OCI-LY1 (cell line): Measurements from ENCODE around the gene CSRP1.

ENCODE experiments used
- H2AFZ ChIP-seq: fragments of 200-600 bp; sonication (generic), shearing (Covaris generic); 2 replicates; pipeline ENCODE4 v1.6.0; 2014; ENCODE audit warnings: antibody characterized with exemption, mild to moderate bottlenecking, low read length
- H3F3A ChIP-seq: fragments of 200-600 bp; sonication (generic), shearing (Covaris generic); 2 replicates; pipeline ENCODE4 v1.6.0; 2014; ENCODE audit warnings: mild to moderate bottlenecking, antibody characterized with exemption, low read length, moderate library complexity; ENCODE audit not compliant: insufficient read depth
- H3K27ac ChIP-seq: fragments of 200-600 bp; sonication (generic); 2 replicates; pipeline ENCODE4 v1.5.1; 2014; ENCODE audit warnings: low read length, mixed run types, mild to moderate bottlenecking, low read depth; ENCODE audit not compliant: poor library complexity, severe bottlenecking
- H3K27me3 ChIP-seq: fragments of 200-600 bp; sonication (generic); 2 replicates; pipeline ENCODE4 v1.6.0; 2014; ENCODE audit warnings: antibody characterized with exemption, mild to moderate bottlenecking, low read length, moderate library complexity; ENCODE audit not compliant: insufficient read depth
- H3K36me3 ChIP-seq: fragments of 200-600 bp; sonication (generic); 2 replicates; pipeline ENCODE4 v1.6.1; 2014; ENCODE audit warnings: mild to moderate bottlenecking, antibody characterized with exemption, low read length, moderate library complexity, mixed read lengths; ENCODE audit not compliant: insufficient read depth
- H3K4me1 ChIP-seq: fragments of 200-600 bp; sonication (generic); 2 replicates; pipeline ENCODE4 v1.5.1; 2014; ENCODE audit warnings: mild to moderate bottlenecking, low read length, moderate library complexity; ENCODE audit not compliant: insufficient read depth, severe bottlenecking
- H3K4me2 ChIP-seq: fragments of 200-600 bp; sonication (generic), shearing (Covaris generic); 2 replicates; pipeline ENCODE4 v1.6.1; 2014; ENCODE audit warnings: low read length
- H3K4me3 ChIP-seq: fragments of 200-600 bp; sonication (generic); 2 replicates; pipeline ENCODE4 v1.5.1; 2014; ENCODE audit warnings: low read length, low read depth, mild to moderate bottlenecking, mixed read lengths; ENCODE audit not compliant: poor library complexity, severe bottlenecking
- H3K79me2 ChIP-seq: fragments of 200-600 bp; shearing (Covaris generic); 2 replicates; pipeline ENCODE4 v1.6.1; 2016; ENCODE audit warnings: mixed run types, low read length, mixed read lengths; ENCODE audit not compliant: insufficient read depth
- H3K9ac ChIP-seq: fragments of 200-600 bp; sonication (generic), shearing (Covaris generic); 2 replicates; pipeline ENCODE4 v1.6.1; 2014; ENCODE audit warnings: mild to moderate bottlenecking, low read length, mixed read lengths
- H3K9me2 ChIP-seq: fragments of 200-600 bp; sonication (generic), shearing (Covaris generic); 2 replicates; pipeline ENCODE4 v1.6.1; 2014; ENCODE audit warnings: low read depth, mild to moderate bottlenecking, low read length, mixed read lengths
- H3K9me3 ChIP-seq: fragments of 200-600 bp; shearing (Covaris generic); 2 replicates; pipeline ENCODE4 v1.6.1; 2014; ENCODE audit warnings: low read length, mixed read lengths
- H4K20me1 ChIP-seq: fragments of 200-600 bp; sonication (generic), shearing (Covaris generic); 2 replicates; pipeline ENCODE4 v1.6.0; 2016; ENCODE audit warnings: mild to moderate bottlenecking, low read length; ENCODE audit not compliant: insufficient read depth
- CTCF ChIP-seq: fragments of 200-600 bp; sonication (generic), shearing (Covaris generic); IDR thresholded peaks from 2 replicates; pipeline ENCODE4 v1.5.1; 2017; ENCODE audit warnings: mild to moderate bottlenecking, antibody characterized with exemption, low read length, moderate library complexity, mixed read lengths
- EZH2 ChIP-seq: fragments of 200-600 bp; sonication (generic), shearing (Covaris generic); IDR thresholded peaks from 2 replicates; pipeline ENCODE4 v1.8.0; 2017; ENCODE audit warnings: borderline replicate concordance, mixed run types, mild to moderate bottlenecking, antibody characterized with exemption, low read length, moderate library complexity, mixed read lengths

The CSRP1 gene

GRCh38 chr1:201471772-201472171 is 35.2 kb downstream of the CSRP1 start:
- H3K27me3 ChIP-seq: no peaks in the 10 kb centered on the region
- TF ChIP-seq EZH2 (no peak), CTCF (no peak)

GRCh38 chr1:201470581-201470980 is 36.3 kb downstream of the CSRP1 start:
- H3K27ac ChIP-seq: no peak overlapping the region
- no peaks in the 10 kb centered on the region for H3K9me3 ChIP-seq
- H3K27me3 ChIP-seq: no peaks in the 10 kb centered on the region
- TF ChIP-seq EZH2 (no peak), CTCF (no peak)
- no peak overlapping the region for H3K9ac ChIP-seq
- no peak overlapping the region for H2AFZ ChIP-seq
- no peaks in the 10 kb centered on the region for H3F3A ChIP-seq
- H3K4me1 ChIP-seq: no peaks in the 10 kb centered on the region
- no peaks in the 10 kb centered on the region for H3K9me2 ChIP-seq
- H4K20me1 ChIP-seq: no peaks in the 10 kb centered on the region
- no peak overlapping the region for H3K4me3 ChIP-seq
- no peaks in the 10 kb centered on the region for H3K79me2 ChIP-seq
- no peak overlapping the region for H3K4me2 ChIP-seq
- no peaks in the 10 kb centered on the region for H3K36me3 ChIP-seq

More at GRCh38 chr1:201471772-201472171, 35.2 kb downstream of the CSRP1 start:
- Histone ChIP-seq H3K4me1 (no peaks in the 10 kb centered on the region), H3K36me3 (no peaks in the 10 kb centered on the region), H3K9me3 (no peaks in the 10 kb centered on the region), H2AFZ (no peak overlapping the region), H3K4me2 (no peak overlapping the region), H3K9ac (no peak overlapping the region), H3K27ac (no peak overlapping the region), H4K20me1 (no peaks in the 10 kb centered on the region), H3K79me2 (no peaks in the 10 kb centered on the region), H3K4me3 (no peak overlapping the region), H3F3A (no peaks in the 10 kb centered on the region), H3K9me2 (no peaks in the 10 kb centered on the region)

GRCh38 chr1:201469645-201470074 is 37.3 kb downstream of the CSRP1 start:
- TF ChIP-seq EZH2: no peak
- TF ChIP-seq CTCF: no peak
- H3K36me3 ChIP-seq: no peaks in the 10 kb centered on the region
- no peaks in the 10 kb centered on the region for H3K79me2 ChIP-seq
- H4K20me1 ChIP-seq: no peaks in the 10 kb centered on the region
- no peak overlapping the region for H2AFZ ChIP-seq
- no peaks in the 10 kb centered on the region for H3K4me1 ChIP-seq
- no peaks in the 10 kb centered on the region for H3K9me3 ChIP-seq
- no peak overlapping the region for H3K4me3 ChIP-seq
- H3K27ac ChIP-seq: no peak overlapping the region
- no peak overlapping the region for H3K4me2 ChIP-seq
- no peaks in the 10 kb centered on the region for H3F3A ChIP-seq
- H3K27me3 ChIP-seq: no peaks in the 10 kb centered on the region
- H3K9me2 ChIP-seq: no peaks in the 10 kb centered on the region
- no peak overlapping the region for H3K9ac ChIP-seq
